ENCODE results near the gene TMC8.

The TMC8 gene

GRCh38 chr17:78172249-78173051 is 41.9 kb downstream of the TMC8 start:
- peaks cover 12 to 14% of the 10 kb centered on the region in 2 donors for H3K36me3 ChIP-seq (ENCODE audit: control insufficient read depth in 2 of 2, insufficient read depth in 2 of 2, low read length in 2 of 2)
- H3K4me1 ChIP-seq (ENCODE audit: control insufficient read depth in 2 of 2, insufficient read depth in 2 of 2, low read length in 2 of 2): peaks cover 73 to 84% of the 10 kb centered on the region in 2 donors
- H3K4me3 ChIP-seq (ENCODE audit: low read length in 2 of 2): peak overlapping the region; percentile 31 to 37
- H3K9me3 ChIP-seq (ENCODE audit: control insufficient read depth in 2 of 2, low read length in 2 of 2): no peaks in the 10 kb centered on the region
- peak overlapping the region; percentile 56 to 74 for H3K9ac ChIP-seq (ENCODE audit: low read depth in 1 of 2, low read length in 2 of 2)
- peak overlapping the region; percentile 93 to 97 for H3K27ac ChIP-seq (ENCODE audit: low read depth in 2 of 2, low read length in 2 of 2)
- no peaks in the 10 kb centered on the region for H3K27me3 ChIP-seq (ENCODE audit: control insufficient read depth in 2 of 2, insufficient read depth in 2 of 2, low read length in 2 of 2)

GRCh38 chr17:78173097-78173715 is 42.6 kb downstream of the TMC8 start:
- H3K9ac ChIP-seq (ENCODE audit: low read depth in 1 of 2, low read length in 2 of 2): peak overlapping the region; percentile 56 to 74
- peak overlapping the region in 1 of 2 donors; percentile 31 for H3K4me3 ChIP-seq (ENCODE audit: low read length in 2 of 2)
- no peaks in the 10 kb centered on the region for H3K9me3 ChIP-seq (ENCODE audit: control insufficient read depth in 2 of 2, low read length in 2 of 2)
- H3K27ac ChIP-seq (ENCODE audit: low read depth in 2 of 2, low read length in 2 of 2): peak overlapping the region; percentile 93 to 97
- peaks cover 12 to 14% of the 10 kb centered on the region in 2 donors for H3K36me3 ChIP-seq (ENCODE audit: control insufficient read depth in 2 of 2, insufficient read depth in 2 of 2, low read length in 2 of 2)
- no peaks in the 10 kb centered on the region for H3K27me3 ChIP-seq (ENCODE audit: control insufficient read depth in 2 of 2, insufficient read depth in 2 of 2, low read length in 2 of 2)
- peaks cover 73 to 80% of the 10 kb centered on the region in 2 donors for H3K4me1 ChIP-seq (ENCODE audit: control insufficient read depth in 2 of 2, insufficient read depth in 2 of 2, low read length in 2 of 2)

- H3K27ac ChIP-seq (ENCODE audit: low read depth in 2 of 2, low read length in 2 of 2): peak overlapping the region; percentile 93 to 97
- peak overlapping the region; percentile 53 to 54 for H3K4me3 ChIP-seq (ENCODE audit: low read length in 2 of 2)
- no peaks in the 10 kb centered on the region for H3K9me3 ChIP-seq (ENCODE audit: control insufficient read depth in 2 of 2, low read length in 2 of 2)
- H3K27me3 ChIP-seq (ENCODE audit: control insufficient read depth in 2 of 2, insufficient read depth in 2 of 2, low read length in 2 of 2): no peaks in the 10 kb centered on the region
- H3K9ac ChIP-seq (ENCODE audit: low read depth in 1 of 2, low read length in 2 of 2): peak overlapping the region; percentile 65 to 80
- H3K36me3 ChIP-seq (ENCODE audit: control insufficient read depth in 2 of 2, insufficient read depth in 2 of 2, low read length in 2 of 2): peaks cover 12 to 14% of the 10 kb centered on the region in 2 donors
- peaks cover 70 to 76% of the 10 kb centered on the region in 2 donors for H3K4me1 ChIP-seq (ENCODE audit: control insufficient read depth in 2 of 2, insufficient read depth in 2 of 2, low read length in 2 of 2)
These were observed 43.8 kb downstream of the TMC8 start for GRCh38 chr17:78174346-78174869.

- Histone ChIP-seq H3K36me3 (ENCODE audit: control insufficient read depth in 2 of 2, insufficient read depth in 2 of 2, low read length in 2 of 2) (peaks cover 12 to 14% of the 10 kb centered on the region in 2 donors), H3K9me3 (ENCODE audit: control insufficient read depth in 2 of 2, low read length in 2 of 2) (no peaks in the 10 kb centered on the region), H3K9ac (ENCODE audit: low read depth in 1 of 2, low read length in 2 of 2) (peak overlapping the region; percentile 56 to 65), H3K27me3 (ENCODE audit: control insufficient read depth in 2 of 2, insufficient read depth in 2 of 2, low read length in 2 of 2) (no peaks in the 10 kb centered on the region), H3K4me3 (ENCODE audit: low read length in 2 of 2) (peak overlapping the region; percentile 53 to 54), H3K27ac (ENCODE audit: low read depth in 2 of 2, low read length in 2 of 2) (peak overlapping the region; percentile 93 to 97), H3K4me1 (ENCODE audit: control insufficient read depth in 2 of 2, insufficient read depth in 2 of 2, low read length in 2 of 2) (peaks cover 64 to 69% of the 10 kb centered on the region in 2 donors)
These were observed 44.5 kb downstream of the TMC8 start for GRCh38 chr17:78174870-78175642.

- H3K36me3 ChIP-seq (ENCODE audit: control insufficient read depth in 2 of 2, insufficient read depth in 2 of 2, low read length in 2 of 2): peaks cover 12 to 14% of the 10 kb centered on the region in 2 donors
- H3K27me3 ChIP-seq (ENCODE audit: control insufficient read depth in 2 of 2, insufficient read depth in 2 of 2, low read length in 2 of 2): no peaks in the 10 kb centered on the region
- peaks cover 62 to 65% of the 10 kb centered on the region in 2 donors for H3K4me1 ChIP-seq (ENCODE audit: control insufficient read depth in 2 of 2, insufficient read depth in 2 of 2, low read length in 2 of 2)
- peak overlapping the region; percentile 56 to 65 for H3K9ac ChIP-seq (ENCODE audit: low read depth in 1 of 2, low read length in 2 of 2)
- H3K4me3 ChIP-seq (ENCODE audit: low read length in 2 of 2): no peak overlapping the region
- H3K27ac ChIP-seq (ENCODE audit: low read depth in 2 of 2, low read length in 2 of 2): peak overlapping the region; percentile 93 to 97
- no peaks in the 10 kb centered on the region for H3K9me3 ChIP-seq (ENCODE audit: control insufficient read depth in 2 of 2, low read length in 2 of 2)
These were observed 45.0 kb downstream of the TMC8 start for GRCh38 chr17:78175643-78175981.

- Histone ChIP-seq H3K9ac (ENCODE audit: low read depth in 1 of 2, low read length in 2 of 2) (peak overlapping the region in 1 of 2 donors; percentile 65), H3K27me3 (ENCODE audit: control insufficient read depth in 2 of 2, insufficient read depth in 2 of 2, low read length in 2 of 2) (no peaks in the 10 kb centered on the region), H3K9me3 (ENCODE audit: control insufficient read depth in 2 of 2, low read length in 2 of 2) (no peaks in the 10 kb centered on the region), H3K27ac (ENCODE audit: low read depth in 2 of 2, low read length in 2 of 2) (peak overlapping the region; percentile 1 to 97), H3K36me3 (ENCODE audit: control insufficient read depth in 2 of 2, insufficient read depth in 2 of 2, low read length in 2 of 2) (peaks cover 8 to 9% of the 10 kb centered on the region in 2 donors), H3K4me1 (ENCODE audit: control insufficient read depth in 2 of 2, insufficient read depth in 2 of 2, low read length in 2 of 2) (peaks cover 56 to 57% of the 10 kb centered on the region in 2 donors), H3K4me3 (ENCODE audit: low read length in 2 of 2) (no peak overlapping the region)
These were observed 46.0 kb downstream of the TMC8 start for GRCh38 chr17:78176548-78177025.

GRCh38 chr17:78179372-78179771 is 48.8 kb downstream of the TMC8 start:
- H3K36me3 ChIP-seq (ENCODE audit: control insufficient read depth in 2 of 2, insufficient read depth in 2 of 2, low read length in 2 of 2): peaks cover 0 to 2% of the 10 kb centered on the region in 2 donors
- no peaks in the 10 kb centered on the region for H3K9me3 ChIP-seq (ENCODE audit: control insufficient read depth in 2 of 2, low read length in 2 of 2)
- no peak overlapping the region for H3K9ac ChIP-seq (ENCODE audit: low read depth in 1 of 2, low read length in 2 of 2)
- peaks cover 28 to 29% of the 10 kb centered on the region in 2 donors for H3K4me1 ChIP-seq (ENCODE audit: control insufficient read depth in 2 of 2, insufficient read depth in 2 of 2, low read length in 2 of 2)
- no peak overlapping the region for H3K4me3 ChIP-seq (ENCODE audit: low read length in 2 of 2)
- peak overlapping the region; percentile 60 to 70 for H3K27ac ChIP-seq (ENCODE audit: low read depth in 2 of 2, low read length in 2 of 2)
- no peaks in the 10 kb centered on the region for H3K27me3 ChIP-seq (ENCODE audit: control insufficient read depth in 2 of 2, insufficient read depth in 2 of 2, low read length in 2 of 2)

GRCh38 chr17:78180083-78180482 is 49.5 kb downstream of the TMC8 start:
- Histone ChIP-seq H3K9ac (ENCODE audit: low read depth in 1 of 2, low read length in 2 of 2) (peak overlapping the region in 1 of 2 donors; percentile 41), H3K4me1 (ENCODE audit: control insufficient read depth in 2 of 2, insufficient read depth in 2 of 2, low read length in 2 of 2) (peaks cover 21 to 27% of the 10 kb centered on the region in 2 donors), H3K36me3 (ENCODE audit: control insufficient read depth in 2 of 2, insufficient read depth in 2 of 2, low read length in 2 of 2) (peaks cover 0 to 2% of the 10 kb centered on the region in 2 donors), H3K9me3 (ENCODE audit: control insufficient read depth in 2 of 2, low read length in 2 of 2) (no peaks in the 10 kb centered on the region), H3K4me3 (ENCODE audit: low read length in 2 of 2) (peak overlapping the region in 1 of 2 donors; percentile 13), H3K27me3 (ENCODE audit: control insufficient read depth in 2 of 2, insufficient read depth in 2 of 2, low read length in 2 of 2) (no peaks in the 10 kb centered on the region), H3K27ac (ENCODE audit: low read depth in 2 of 2, low read length in 2 of 2) (peak overlapping the region; percentile 60 to 70)

- H3K27ac ChIP-seq (ENCODE audit: low read depth in 2 of 2, low read length in 2 of 2): peak overlapping the region; percentile 60 to 70
- peaks cover 17 to 22% of the 10 kb centered on the region in 2 donors for H3K4me1 ChIP-seq (ENCODE audit: control insufficient read depth in 2 of 2, insufficient read depth in 2 of 2, low read length in 2 of 2)
- no peaks in the 10 kb centered on the region for H3K9me3 ChIP-seq (ENCODE audit: control insufficient read depth in 2 of 2, low read length in 2 of 2)
- H3K27me3 ChIP-seq (ENCODE audit: control insufficient read depth in 2 of 2, insufficient read depth in 2 of 2, low read length in 2 of 2): no peaks in the 10 kb centered on the region
- H3K9ac ChIP-seq (ENCODE audit: low read depth in 1 of 2, low read length in 2 of 2): peak overlapping the region in 1 of 2 donors; percentile 41
- H3K36me3 ChIP-seq (ENCODE audit: control insufficient read depth in 2 of 2, insufficient read depth in 2 of 2, low read length in 2 of 2): peaks cover 0 to 2% of the 10 kb centered on the region in 2 donors
- no peak overlapping the region for H3K4me3 ChIP-seq (ENCODE audit: low read length in 2 of 2)
These were observed 49.9 kb downstream of the TMC8 start for GRCh38 chr17:78180508-78180907.

Measured in mucosa of rectum (tissue), 2 donors.